A549 treated with CpdA at 1 μM for 4 hours (cell line): ENCODE measurements around the gene ZNF483. TPM values are rescaled to one million over a fixed set of nuclear protein-coding genes. Genes with fewer than 3 reads are reported as not detected.

Source experiments
- total RNA-seq: library from RNA; stranded (reverse); fragments of 200-300 nt; extraction: Qiagen RNA extraction; gene quantifications from 5 replicates; pipeline ENCODE4 v1.2.3, GENCODE V29; 2022; ENCODE audit warnings: low read depth

ZNF483 gene
- 0.53 to 0.85 TPM (median 0.69 TPM) in 5 replicates for total RNA-seq

DNA sequence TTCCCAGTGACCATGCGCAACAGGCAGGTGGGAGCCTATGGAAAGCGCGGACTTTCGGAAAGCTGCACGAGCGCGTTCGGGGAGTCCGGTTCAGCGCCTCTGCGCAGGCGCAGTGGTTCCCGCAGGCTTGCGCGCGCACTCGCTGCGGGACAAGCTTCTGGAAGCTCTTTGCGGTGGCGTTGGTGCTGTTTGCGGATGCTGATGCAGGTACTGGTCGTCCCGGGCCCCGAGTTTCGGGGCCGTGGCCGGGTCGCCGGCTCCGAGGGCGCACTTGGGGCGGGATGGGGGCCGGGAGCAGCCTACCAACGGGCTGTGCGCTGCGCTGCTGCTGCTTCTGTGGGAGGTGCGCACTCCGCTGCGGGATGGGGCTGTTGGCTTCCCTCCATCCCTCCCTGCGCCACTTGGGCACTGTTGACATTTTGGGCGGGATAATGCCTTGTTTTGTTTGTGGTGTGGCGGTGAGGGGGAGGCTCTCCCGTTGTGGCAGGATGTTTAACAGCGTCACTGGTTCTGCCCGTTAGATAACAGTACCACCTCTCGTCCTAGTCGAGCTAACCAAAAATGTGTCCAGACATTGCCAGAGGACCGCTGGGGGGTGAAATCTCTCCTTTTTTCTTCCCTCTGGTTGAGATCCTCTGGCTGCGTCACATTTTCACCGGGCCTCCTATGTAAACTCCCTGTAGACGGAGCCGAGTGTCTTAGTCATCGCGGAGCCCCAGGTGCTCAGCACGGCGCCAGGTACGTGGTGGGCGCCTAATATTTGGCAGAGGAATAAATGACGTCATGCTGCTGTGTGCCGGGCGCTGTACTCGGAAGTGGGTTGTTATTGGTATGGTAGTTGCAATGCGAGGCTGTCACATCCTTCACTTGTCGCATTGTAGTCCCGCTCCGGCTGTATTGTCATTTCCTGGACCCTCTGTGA, at the start of gene ZNF483:
ZNF483 (plus strand) TSS at position 124 of the 922 bp plus-strand sequence. CDS start 2,217 bp downstream, outside the sequence.

DNA sequence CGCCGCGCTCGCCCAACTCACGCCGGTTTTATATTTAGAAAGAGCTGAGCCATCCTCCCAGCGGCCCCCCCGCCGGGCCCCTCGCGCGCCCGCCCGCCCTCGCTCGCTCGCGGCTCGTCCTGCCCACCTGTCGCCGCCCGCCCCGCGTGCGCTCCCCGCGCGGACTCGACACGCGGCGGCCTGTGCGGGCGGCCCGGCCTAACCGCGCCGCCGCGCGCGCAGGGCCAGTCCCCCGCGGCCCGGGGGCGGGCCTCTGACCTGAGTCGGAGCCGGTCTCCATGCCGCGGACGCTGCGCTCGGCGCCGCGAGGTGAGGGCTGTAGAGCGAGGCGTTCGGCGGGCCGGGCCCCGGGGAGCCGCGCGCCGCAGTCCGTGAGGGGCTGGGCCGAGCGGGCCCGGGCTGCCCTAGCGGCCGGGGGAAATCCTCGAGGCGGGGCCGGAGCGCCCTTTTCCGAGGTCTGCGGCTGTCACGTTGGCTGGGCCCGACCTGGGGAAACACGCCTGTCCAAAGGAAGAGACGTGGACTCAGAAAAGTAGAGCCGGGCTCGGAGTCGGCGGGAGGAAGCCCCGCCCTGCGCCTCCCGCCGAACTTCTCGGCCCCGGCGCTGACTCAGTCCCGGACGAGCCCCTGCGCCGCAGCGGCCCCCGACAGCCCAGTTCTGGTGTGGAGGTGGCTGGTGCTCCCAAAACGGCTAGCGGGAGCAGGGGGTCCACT, 41.0 kb upstream of the ZNF483 start, which contains the start of gene ECPAS:
ECPAS (minus strand) TSS at position 526 of the 714 bp plus-strand sequence. CDS start 11,465 bp downstream, outside the sequence.

DNA sequence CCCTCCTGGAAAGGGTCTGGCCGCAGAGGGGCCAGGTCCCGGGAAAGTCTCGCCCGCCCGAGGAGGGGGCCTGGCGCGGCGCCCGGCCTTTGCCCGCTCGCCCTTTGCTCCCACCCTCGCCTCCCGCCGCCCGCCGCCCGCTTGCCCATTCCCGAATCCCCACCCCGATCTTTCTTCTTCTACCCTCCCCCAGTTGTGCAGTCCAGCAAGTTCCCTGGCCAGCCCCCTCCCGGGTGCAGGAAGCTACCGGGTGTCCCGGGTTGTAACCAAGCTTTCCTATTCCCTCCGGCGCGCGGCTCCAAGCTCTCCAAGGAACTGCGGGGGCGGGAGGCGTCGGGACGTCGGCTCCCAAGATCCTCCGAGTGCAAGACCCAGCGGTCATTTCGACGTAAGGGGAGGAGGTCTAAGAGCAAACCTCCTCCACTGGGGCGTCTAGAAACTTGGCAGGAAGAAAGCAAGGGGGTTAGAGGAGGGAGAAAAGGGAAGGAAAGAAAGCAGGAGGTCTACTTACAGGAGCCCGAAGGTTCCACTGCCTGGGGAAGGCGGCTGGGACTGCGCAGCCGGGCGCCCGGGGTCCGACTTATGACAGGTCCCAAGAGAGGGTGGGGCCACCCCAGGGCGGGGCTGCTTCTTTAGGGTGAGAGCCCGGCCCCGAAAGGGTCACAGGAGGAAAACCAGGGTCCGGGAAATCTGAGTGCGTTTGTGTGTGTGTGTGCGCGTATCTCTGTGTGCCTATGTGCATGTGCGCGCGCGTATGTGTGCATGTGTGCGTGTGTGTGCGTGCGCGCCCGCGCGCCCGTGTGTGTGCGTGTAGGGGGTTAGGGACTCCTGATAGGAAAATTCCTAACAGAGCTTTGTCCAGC, 74.3 kb downstream of the ZNF483 start, which contains the start of gene PTGR1:
PTGR1 (minus strand) TSS at position 556 of the 863 bp plus-strand sequence. CDS start 2,225 bp downstream, outside the sequence.

Other genes starting within 250 kb of the ZNF483 start
- gene OR2K2, start 195.0 kb upstream of the ZNF483 start, total RNA-seq = not detected in 5 replicates
- gene ECPAS, start 40.8 kb upstream of the ZNF483 start, total RNA-seq = 36.9 to 51.0 TPM (median 38.2 TPM) in 5 replicates
- 362 to 407 TPM (median 392 TPM) in 5 replicates for gene PTGR1, start 74.5 kb downstream of the ZNF483 start, total RNA-seq
- 10.4 to 13.0 TPM (median 11.0 TPM) in 5 replicates for gene DNAJC25, start 106.2 kb downstream of the ZNF483 start, total RNA-seq
- gene GNG10, start 136.4 kb downstream of the ZNF483 start, total RNA-seq = 43.9 to 72.0 TPM (median 67.2 TPM) in 5 replicates